NB4 (cell line): ENCODE data around the gene SLC5A9.

Experiments used
- DNase-seq: peaks from one replicate; pipeline ENCODE4 v3.0.0; 2010; ENCODE audit warnings: low read depth
- H3K4me3 ChIP-seq: one replicate; pipeline ENCODE4 v1.5.1; 2011; ENCODE audit warnings: mild to moderate bottlenecking, low read depth, low read length, moderate library complexity
- CTCF ChIP-seq: IDR thresholded peaks from one replicate; pipeline ENCODE4 v1.5.1; 2012; ENCODE audit warnings: low read depth, low read length
- MAX ChIP-seq: IDR thresholded peaks from 2 replicates; pipeline ENCODE4 v1.6.1; 2011; ENCODE audit warnings: low read depth, low read length
- MYC ChIP-seq: IDR thresholded peaks from 2 replicates; pipeline ENCODE4 v1.6.1; 2011; ENCODE audit warnings: low read depth, low read length
- POLR2A ChIP-seq: IDR thresholded peaks from 2 replicates; pipeline ENCODE4 v1.6.1; 2011; ENCODE audit warnings: mild to moderate bottlenecking; ENCODE audit not compliant: insufficient read length; ENCODE audit errors: extremely low read depth

SLC5A9 gene

GRCh38 chr1:48249868-48250267, 27.4 kb downstream of the SLC5A9 start:
- H3K4me3 ChIP-seq = no peak overlapping the region
- no peak for DNase-seq
- TF ChIP-seq MYC = no peak
- no peak for TF ChIP-seq MAX
- TF ChIP-seq POLR2A = no peak
- TF ChIP-seq CTCF = no peak

GRCh38 chr1:48250572-48250971, 28.1 kb downstream of the SLC5A9 start:
- TF ChIP-seq MYC = no peak
- no peak for TF ChIP-seq POLR2A
- TF ChIP-seq CTCF = no peak
- TF ChIP-seq MAX = no peak
- DNase-seq = no peak
- H3K4me3 ChIP-seq = no peak overlapping the region

DNA sequence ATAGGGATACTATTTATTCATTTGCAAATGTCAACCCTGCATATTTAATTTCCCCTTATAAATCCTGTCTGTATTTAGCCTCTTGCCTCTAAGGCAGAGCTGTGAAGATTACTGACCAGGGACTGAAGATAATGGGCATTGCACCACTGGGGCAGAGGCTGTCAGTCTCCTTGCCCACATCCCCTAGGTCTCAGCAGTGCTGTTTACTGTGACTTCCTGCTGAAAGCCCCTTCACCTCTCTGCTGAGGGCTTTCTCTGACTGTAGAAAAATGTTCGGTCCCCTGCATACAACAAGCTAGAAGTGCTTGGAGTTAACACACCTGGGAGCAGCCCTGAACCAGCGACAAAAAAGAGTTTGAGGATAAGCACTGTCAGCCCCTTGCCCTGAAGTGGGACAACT, 28.8 kb downstream of the SLC5A9 start:
- TF ChIP-seq CTCF (no peak), MAX (no peak), POLR2A (no peak), MYC (no peak)
- no peak overlapping the region for H3K4me3 ChIP-seq
- no peak for DNase-seq

GRCh38 chr1:48251821-48252220, 29.3 kb downstream of the SLC5A9 start:
- TF ChIP-seq POLR2A = no peak
- no peak for TF ChIP-seq MYC
- TF ChIP-seq CTCF = no peak
- TF ChIP-seq MAX = no peak
- no peak for DNase-seq
- no peak overlapping the region for H3K4me3 ChIP-seq

DNA sequence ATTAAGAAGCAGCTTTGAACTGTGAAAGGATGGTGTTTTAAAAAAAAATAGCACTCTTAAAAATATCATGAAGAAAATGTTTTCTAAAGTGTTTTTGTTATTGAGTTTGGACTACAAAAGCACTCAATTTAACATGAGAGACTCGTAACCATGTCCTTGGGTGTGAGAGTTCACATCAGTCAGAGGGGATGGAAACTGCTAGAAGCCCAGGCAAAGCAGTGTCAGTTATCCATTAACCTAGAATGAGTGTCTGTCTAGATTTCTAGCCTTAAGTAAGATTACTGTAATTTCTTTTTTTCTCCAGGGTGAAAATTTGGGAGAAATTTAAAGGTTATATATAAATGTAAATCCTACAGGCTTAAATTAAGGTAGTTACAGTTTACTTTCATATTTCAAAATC, 31.7 kb downstream of the SLC5A9 start:
- TF ChIP-seq MYC = no peak
- DNase-seq = no peak
- H3K4me3 ChIP-seq = no peak overlapping the region

DNA sequence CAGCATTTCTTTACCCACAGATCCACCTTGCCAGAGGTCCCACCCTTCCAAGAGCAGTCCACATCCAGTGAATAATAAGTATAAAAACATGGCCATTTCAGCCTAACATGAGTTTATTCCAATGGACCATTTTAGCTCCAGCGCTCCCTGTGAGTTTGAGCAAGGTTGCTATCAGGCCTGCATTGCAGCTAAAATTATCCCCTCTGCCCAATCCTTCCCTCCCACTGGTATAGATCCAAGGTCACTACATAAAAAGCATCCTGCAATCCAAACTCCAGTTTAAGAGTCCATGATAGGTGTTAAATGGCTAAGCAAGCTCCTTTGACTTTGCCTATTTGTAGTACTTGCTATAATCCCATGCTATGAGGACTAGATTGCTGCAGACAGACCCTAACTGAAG, 35.6 kb downstream of the SLC5A9 start:
- no peak for DNase-seq
- TF ChIP-seq MYC (no peak), POLR2A (no peak), MAX (no peak), CTCF (no peak)
- no peak overlapping the region for H3K4me3 ChIP-seq
